ENCODE data around the gene YWHAE. TPM values are rescaled to one million over a fixed set of nuclear protein-coding genes. Genes with fewer than 3 reads are reported as not detected.

YWHAE gene
- total and polyA plus RNA-seq, 9 of the 15 experiments (the other 6 are each of a cell fraction or from before 2014, with no cell fraction given): 184 to 727 (median 448) TPM

DNA sequence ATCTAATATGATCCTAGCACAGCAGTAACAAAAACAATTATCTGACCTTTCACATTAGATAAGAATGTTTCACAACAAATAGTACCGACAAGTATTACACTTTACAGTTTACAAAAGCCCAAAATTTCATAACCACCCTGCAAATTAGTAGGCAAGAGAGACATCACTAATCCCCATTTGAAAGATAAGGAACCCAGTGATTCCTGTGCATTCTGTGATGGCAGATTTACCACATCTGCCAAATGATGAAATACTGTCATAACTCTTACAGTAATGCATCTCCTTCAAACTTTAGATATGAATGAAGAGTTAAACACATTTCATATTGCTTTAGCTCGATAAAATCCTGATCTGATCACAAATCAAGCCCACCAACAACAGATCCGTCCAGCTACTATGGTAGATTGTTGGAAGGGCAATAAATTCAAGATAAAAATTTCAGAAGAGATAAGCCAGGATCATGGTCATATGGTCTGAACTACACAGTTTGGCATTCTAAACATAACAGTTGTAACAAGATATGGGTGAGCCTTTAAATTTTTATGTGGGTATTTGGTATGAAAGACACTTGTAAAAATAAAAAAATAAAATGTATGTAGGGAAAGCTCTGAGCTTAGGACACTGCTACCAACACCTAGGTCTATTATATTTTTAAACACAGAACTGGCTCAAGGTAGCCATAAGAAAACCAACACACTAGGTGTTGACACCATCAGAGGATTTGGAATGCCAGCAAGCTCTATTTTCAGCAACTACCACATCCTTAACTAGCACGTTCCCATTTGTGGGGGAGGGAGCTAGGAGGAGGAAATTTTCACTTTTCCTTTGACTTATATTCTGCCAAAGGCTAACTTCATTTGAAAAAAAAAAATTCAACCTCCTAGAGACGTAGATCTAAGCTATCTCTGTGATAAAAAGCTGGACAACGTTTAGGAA, 9.3 kb downstream of the YWHAE start (continued):
- TF ChIP-seq CBFA2T3 (IDR thresholded peaks at IDR 0.05) (no peak), GTF2E2 (tag; IDR thresholded peaks at IDR 0.05) (no peak), BHLHE40 (IDR thresholded peaks at IDR 0.05; ENCODE audit: low read length) (peak; percentile 61), ZKSCAN8 (CRISPR knock-in tag; IDR thresholded peaks at IDR 0.05) (no peak), ZFP36 (IDR thresholded peaks at IDR 0.05; ENCODE audit: low read depth, low read length, partially characterized antibody) (no peak), ZNF311 (CRISPR knock-in tag; IDR thresholded peaks at IDR 0.05) (no peak)
- TF ChIP-seq, protein P1, sequence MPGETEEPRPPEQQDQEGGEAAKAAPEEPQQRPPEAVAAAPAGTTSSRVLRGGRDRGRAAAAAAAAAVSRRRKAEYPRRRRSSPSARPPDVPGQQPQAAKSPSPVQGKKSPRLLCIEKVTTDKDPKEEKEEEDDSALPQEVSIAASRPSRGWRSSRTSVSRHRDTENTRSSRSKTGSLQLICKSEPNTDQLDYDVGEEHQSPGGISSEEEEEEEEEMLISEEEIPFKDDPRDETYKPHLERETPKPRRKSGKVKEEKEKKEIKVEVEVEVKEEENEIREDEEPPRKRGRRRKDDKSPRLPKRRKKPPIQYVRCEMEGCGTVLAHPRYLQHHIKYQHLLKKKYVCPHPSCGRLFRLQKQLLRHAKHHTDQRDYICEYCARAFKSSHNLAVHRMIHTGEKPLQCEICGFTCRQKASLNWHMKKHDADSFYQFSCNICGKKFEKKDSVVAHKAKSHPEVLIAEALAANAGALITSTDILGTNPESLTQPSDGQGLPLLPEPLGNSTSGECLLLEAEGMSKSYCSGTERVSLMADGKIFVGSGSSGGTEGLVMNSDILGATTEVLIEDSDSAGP (CRISPR knock-in tag; IDR thresholded peaks at IDR 0.05): no peak
- TF ChIP-seq, protein P2, sequence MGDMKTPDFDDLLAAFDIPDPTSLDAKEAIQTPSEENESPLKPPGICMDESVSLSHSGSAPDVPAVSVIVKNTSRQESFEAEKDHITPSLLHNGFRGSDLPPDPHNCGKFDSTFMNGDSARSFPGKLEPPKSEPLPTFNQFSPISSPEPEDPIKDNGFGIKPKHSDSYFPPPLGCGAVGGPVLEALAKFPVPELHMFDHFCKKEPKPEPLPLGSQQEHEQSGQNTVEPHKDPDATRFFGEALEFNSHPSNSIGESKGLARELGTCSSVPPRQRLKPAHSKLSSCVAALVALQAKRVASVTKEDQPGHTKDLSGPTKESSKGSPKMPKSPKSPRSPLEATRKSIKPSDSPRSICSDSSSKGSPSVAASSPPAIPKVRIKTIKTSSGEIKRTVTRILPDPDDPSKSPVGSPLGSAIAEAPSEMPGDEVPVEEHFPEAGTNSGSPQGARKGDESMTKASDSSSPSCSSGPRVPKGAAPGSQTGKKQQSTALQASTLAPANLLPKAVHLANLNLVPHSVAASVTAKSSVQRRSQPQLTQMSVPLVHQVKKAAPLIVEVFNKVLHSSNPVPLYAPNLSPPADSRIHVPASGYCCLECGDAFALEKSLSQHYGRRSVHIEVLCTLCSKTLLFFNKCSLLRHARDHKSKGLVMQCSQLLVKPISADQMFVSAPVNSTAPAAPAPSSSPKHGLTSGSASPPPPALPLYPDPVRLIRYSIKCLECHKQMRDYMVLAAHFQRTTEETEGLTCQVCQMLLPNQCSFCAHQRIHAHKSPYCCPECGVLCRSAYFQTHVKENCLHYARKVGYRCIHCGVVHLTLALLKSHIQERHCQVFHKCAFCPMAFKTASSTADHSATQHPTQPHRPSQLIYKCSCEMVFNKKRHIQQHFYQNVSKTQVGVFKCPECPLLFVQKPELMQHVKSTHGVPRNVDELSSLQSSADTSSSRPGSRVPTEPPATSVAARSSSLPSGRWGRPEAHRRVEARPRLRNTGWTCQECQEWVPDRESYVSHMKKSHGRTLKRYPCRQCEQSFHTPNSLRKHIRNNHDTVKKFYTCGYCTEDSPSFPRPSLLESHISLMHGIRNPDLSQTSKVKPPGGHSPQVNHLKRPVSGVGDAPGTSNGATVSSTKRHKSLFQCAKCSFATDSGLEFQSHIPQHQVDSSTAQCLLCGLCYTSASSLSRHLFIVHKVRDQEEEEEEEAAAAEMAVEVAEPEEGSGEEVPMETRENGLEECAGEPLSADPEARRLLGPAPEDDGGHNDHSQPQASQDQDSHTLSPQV (IDR thresholded peaks at IDR 0.05): no peak
- TF ChIP-seq, protein P3, sequence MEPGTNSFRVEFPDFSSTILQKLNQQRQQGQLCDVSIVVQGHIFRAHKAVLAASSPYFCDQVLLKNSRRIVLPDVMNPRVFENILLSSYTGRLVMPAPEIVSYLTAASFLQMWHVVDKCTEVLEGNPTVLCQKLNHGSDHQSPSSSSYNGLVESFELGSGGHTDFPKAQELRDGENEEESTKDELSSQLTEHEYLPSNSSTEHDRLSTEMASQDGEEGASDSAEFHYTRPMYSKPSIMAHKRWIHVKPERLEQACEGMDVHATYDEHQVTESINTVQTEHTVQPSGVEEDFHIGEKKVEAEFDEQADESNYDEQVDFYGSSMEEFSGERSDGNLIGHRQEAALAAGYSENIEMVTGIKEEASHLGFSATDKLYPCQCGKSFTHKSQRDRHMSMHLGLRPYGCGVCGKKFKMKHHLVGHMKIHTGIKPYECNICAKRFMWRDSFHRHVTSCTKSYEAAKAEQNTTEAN (CRISPR knock-in tag; IDR thresholded peaks at IDR 0.05): no peak
- TF ChIP-seq, protein P4, sequence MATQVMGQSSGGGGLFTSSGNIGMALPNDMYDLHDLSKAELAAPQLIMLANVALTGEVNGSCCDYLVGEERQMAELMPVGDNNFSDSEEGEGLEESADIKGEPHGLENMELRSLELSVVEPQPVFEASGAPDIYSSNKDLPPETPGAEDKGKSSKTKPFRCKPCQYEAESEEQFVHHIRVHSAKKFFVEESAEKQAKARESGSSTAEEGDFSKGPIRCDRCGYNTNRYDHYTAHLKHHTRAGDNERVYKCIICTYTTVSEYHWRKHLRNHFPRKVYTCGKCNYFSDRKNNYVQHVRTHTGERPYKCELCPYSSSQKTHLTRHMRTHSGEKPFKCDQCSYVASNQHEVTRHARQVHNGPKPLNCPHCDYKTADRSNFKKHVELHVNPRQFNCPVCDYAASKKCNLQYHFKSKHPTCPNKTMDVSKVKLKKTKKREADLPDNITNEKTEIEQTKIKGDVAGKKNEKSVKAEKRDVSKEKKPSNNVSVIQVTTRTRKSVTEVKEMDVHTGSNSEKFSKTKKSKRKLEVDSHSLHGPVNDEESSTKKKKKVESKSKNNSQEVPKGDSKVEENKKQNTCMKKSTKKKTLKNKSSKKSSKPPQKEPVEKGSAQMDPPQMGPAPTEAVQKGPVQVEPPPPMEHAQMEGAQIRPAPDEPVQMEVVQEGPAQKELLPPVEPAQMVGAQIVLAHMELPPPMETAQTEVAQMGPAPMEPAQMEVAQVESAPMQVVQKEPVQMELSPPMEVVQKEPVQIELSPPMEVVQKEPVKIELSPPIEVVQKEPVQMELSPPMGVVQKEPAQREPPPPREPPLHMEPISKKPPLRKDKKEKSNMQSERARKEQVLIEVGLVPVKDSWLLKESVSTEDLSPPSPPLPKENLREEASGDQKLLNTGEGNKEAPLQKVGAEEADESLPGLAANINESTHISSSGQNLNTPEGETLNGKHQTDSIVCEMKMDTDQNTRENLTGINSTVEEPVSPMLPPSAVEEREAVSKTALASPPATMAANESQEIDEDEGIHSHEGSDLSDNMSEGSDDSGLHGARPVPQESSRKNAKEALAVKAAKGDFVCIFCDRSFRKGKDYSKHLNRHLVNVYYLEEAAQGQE (IDR thresholded peaks at IDR 0.05; ENCODE audit: borderline replicate concordance): no peak
- TF ChIP-seq, protein P4 (CRISPR knock-in tag; IDR thresholded peaks at IDR 0.05; ENCODE audit: low read depth): no peak

Data from K562 (cell line).